Activated T-cell treated with anti-CD3 and anti-CD28 coated beads, Interleukin-2, amount 50 U/mL, for 72 hours (primary cell): ENCODE data around the gene ADPRH. TPM values are rescaled to one million over a fixed set of nuclear protein-coding genes. Genes with fewer than 3 reads are reported as not detected.
"Not testable (repeated sequence)": the region's sequence is repeated elsewhere in the genome, so short reads cannot be mapped to it uniquely, and the experiment has no call there.

Experiments
- ATAC-seq, 2 donors: fragments of 150-1000 bp; cut with Tn5 transposase; replicated peaks in 1 of 2; 2 replicates each; pipeline ENCODE4 v1.10.0; 2021; ENCODE audit warnings: moderate library complexity in 2 of 2, mild to moderate bottlenecking in 1 of 2
- DNase-seq, 2 donors: peaks; one replicate each; pipeline ENCODE4 v3.0.0; 2021 to 2022; ENCODE audit warnings: mixed read lengths in 1 of 2
- H3K27ac Mint-ChIP-seq: one replicate; pipeline ENCODE4 v1.8.0; 2022; ENCODE audit warnings: mild to moderate bottlenecking, moderate library complexity, mixed read lengths
- H3K27me3 Mint-ChIP-seq: one replicate; pipeline ENCODE4 v1.8.0; 2022; ENCODE audit warnings: low read depth, mixed read lengths
- H3K36me3 Mint-ChIP-seq, 2 donors: one replicate each; pipeline ENCODE4 v1.8.0; 2022; ENCODE audit warnings: mixed read lengths in 2 of 2, mild to moderate bottlenecking in 1 of 2; ENCODE audit not compliant: insufficient read depth in 2 of 2
- H3K4me1 Mint-ChIP-seq: one replicate; pipeline ENCODE4 v1.8.0; 2022; ENCODE audit warnings: low read depth, mixed read lengths
- H3K4me3 Mint-ChIP-seq, 2 donors: one replicate each; pipeline ENCODE4 v1.8.0; 2022; ENCODE audit warnings: mild to moderate bottlenecking in 2 of 2, mixed read lengths in 2 of 2, moderate library complexity in 2 of 2
- H3K9me3 Mint-ChIP-seq, 2 donors: one replicate each; pipeline ENCODE4 v1.8.0; 2022; ENCODE audit warnings: mixed read lengths in 2 of 2
- total RNA-seq, 2 donors: library from RNA; stranded (reverse); gene quantifications; one replicate each; pipeline ENCODE4 v1.2.3, GENCODE V29; 2022

Gene ADPRH
- total RNA-seq, 2 donors from 2014 or later, result 6.3 to 13.8 TPM

DNA sequence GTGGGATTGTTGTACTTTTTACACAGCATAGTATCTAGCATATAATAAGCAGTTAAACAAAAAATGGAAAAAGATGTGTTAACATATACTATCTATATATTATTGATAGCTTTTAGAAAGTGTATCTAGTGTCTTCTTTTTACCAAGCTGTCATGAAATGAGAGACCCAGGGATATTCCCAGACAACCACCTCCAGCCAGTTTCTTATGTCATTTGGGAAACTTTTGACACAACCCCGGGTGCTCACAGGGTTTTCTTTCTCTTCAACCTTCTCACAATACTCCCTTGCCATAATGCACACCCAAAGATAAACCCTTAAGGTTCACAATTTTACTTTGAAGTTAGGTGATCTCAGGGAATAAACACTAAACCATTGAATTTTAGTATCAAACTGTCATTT lies 13.6 kb downstream of the ADPRH start:
- Mint-ChIP-seq H3K36me3 (peaks cover 6 to 7% of the 10 kb centered on the region in 2 donors), H3K4me1 (peaks cover 23% of the 10 kb centered on the region), H3K27me3 (peaks cover 41% of the 10 kb centered on the region)

DNA sequence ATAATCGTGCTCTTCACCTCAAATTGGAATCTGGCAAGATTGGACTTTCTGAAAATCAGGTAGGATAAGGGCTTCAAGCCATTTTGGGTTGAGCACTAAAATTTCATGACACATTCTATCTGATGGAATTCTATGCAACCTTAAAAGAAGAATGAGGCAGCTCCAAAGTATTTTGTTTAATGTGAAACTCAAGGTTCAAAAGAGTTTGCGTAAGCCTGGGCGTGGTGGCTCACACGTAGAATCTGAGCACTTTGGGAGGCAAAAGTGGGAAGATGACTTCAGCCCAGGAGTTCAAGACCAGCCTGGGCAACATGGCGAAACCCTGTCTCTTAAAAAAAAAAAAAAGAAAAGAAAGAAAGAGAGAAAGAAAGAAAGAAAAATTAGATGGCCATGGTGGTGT lies 14.8 kb downstream of the ADPRH start:
- Mint-ChIP-seq H3K9me3 (peaks cover 0 to 1% of the 10 kb centered on the region in 2 donors), H3K4me1 (peaks cover 25% of the 10 kb centered on the region), H3K27ac (no peak overlapping the region), H3K4me3 (no peak overlapping the region), H3K27me3 (peaks cover 36% of the 10 kb centered on the region), H3K36me3 (peaks cover 6 to 7% of the 10 kb centered on the region in 2 donors)
- DNase-seq (no peak), ATAC-seq (no peak)

More for the DNA sequence above, 13.6 kb downstream of the ADPRH start:
- ATAC-seq, result no peak
- H3K4me3 Mint-ChIP-seq, result no peak overlapping the region
- H3K27ac Mint-ChIP-seq, result no peak overlapping the region
- peaks cover 0 to 1% of the 10 kb centered on the region in 2 donors for H3K9me3 Mint-ChIP-seq
- DNase-seq, result no peak

DNA sequence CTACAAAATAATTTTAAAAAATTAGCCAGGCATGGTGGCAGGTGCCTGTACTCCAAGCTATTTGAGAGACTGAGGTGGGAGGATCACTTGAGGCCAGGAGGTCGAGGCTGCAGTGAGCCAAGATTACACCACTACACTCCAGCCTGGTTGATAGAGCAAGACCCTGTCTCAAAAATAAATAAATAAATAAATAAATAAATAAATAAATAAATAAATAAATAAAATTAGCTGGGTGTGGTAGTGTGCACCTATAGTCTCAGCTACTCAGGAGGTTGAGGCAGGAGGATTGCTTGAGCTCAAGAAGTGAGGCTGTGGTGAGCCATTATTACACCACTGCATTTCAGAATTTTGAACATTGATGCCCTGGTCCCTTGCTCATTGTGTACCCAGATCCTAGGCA lies 15.6 kb downstream of the ADPRH start:
- peaks cover 28% of the 10 kb centered on the region for H3K27me3 Mint-ChIP-seq

DNA sequence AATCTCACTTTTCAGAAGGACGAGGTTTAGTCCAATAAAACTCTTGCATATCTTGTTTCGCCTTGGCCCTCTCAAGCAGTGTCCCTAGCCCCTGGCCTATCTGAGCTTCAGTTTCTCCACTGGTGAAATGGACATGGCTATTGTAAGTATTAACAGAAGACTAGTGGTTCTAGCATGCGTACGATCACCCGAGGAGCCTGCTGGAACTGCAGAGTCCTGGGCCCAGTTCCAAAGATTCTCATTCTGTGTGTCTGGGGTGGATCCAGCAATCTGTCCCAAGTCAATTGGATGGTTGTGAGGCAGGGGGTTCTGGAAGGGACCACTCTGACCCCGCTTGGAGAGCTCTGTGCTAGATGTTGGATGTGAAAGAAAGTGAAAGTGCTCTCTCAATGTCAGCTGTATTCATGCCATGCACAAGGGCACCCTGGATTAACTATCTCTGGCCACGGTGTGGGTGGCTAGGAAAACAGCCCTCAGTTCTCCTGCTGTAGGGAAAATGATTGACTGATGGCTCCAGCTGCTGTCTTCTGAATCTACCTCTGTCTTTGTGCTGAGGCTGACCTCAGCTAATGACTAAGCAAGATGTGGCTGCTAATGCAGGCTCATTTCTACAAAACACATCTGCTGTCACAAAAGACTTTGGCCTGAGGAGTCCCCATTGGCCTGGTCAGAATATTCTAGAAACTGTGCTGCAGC lies 16.5 kb downstream of the ADPRH start:
- H3K4me1 Mint-ChIP-seq, result peaks cover 20% of the 10 kb centered on the region
- no peak overlapping the region for H3K4me3 Mint-ChIP-seq
- no peak overlapping the region for H3K27ac Mint-ChIP-seq
- peaks cover 22% of the 10 kb centered on the region for H3K27me3 Mint-ChIP-seq
- no peaks in the 10 kb centered on the region for H3K9me3 Mint-ChIP-seq
- ATAC-seq, result no peak
- no peak for DNase-seq
- H3K36me3 Mint-ChIP-seq, result no peaks in the 10 kb centered on the region

More for the DNA sequence above, 15.6 kb downstream of the ADPRH start:
- ATAC-seq, H3K4me3 Mint-ChIP-seq, H3K36me3 Mint-ChIP-seq, H3K9me3 Mint-ChIP-seq, DNase-seq, H3K27ac Mint-ChIP-seq: not testable (repeated sequence)
- H3K4me1 Mint-ChIP-seq, result peaks cover 19% of the 10 kb centered on the region

DNA sequence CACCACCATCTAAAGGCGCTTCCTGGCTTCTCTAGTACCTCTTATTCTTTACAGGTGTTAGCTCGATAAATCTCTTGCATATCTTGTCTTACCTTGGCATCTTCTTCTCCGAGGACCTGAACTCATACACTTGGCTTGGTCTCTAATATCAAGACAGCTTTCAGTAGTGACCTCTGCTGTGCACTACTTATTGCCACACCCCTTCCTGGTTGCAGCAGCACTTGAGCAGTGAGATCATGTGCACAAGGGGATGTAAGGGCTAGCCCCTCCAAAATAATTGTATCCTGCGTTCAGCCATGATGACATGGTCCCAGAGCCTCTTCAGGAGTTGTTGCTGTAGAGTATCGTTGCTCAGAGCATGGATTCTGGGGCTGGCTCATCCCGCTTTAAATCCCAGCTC lies 17.1 kb downstream of the ADPRH start:
- no peak overlapping the region for H3K4me3 Mint-ChIP-seq
- peaks cover 22% of the 10 kb centered on the region for H3K27me3 Mint-ChIP-seq
- H3K36me3 Mint-ChIP-seq, result no peaks in the 10 kb centered on the region
- no peak for ATAC-seq
- no peak for DNase-seq
- peaks cover 27% of the 10 kb centered on the region for H3K4me1 Mint-ChIP-seq
- no peak overlapping the region for H3K27ac Mint-ChIP-seq
- no peaks in the 10 kb centered on the region for H3K9me3 Mint-ChIP-seq

DNA sequence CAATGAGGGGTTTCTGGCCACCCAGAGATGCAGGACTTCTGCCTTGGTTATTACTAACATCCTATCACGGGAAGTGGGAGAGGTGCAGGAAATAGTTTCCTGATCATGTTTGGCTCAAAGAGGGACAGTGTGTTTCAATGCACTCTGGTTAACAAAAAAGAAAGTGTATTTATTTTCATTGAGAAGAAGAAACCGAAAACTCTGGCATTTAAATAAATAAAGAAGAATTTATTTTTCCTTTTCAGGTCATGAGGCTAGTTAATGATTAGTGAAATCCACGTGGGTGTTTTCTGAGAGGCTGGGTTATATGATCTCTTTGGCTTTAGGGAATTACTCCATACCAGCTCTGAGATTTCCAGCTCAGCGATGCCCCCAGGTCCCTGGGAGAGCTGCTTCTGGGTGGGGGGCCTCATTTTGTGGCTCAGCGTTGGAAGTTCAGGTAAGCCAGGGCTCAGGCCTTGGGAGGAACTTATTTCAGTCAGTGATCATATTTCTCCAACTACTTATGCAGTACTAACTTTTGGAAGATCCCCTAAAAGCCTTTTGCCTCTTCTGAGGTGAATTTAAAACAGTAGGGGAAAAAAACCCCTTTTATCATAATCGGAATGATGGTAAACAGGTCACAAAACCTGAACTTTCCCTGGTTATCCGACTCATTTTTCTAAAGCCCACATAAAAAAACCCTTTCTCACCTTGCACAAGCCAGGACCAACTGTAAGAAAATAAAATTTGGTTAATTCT lies 18.4 kb downstream of the ADPRH start, which contains the start of gene PLA1A:
TSS of gene PLA1A (plus strand) at position 338 of the 741 bp plus-strand sequence. CDS start at position 367, 29 bp downstream.
- Mint-ChIP-seq H3K4me3 (peak within 1 kb of the TSS in 1 of 2 donors; percentile 22), H3K27ac (peak within 1 kb of the TSS; percentile 12), H3K4me1 (peaks cover 29% of the 10 kb centered on the region), H3K9me3 (no peaks in the 10 kb centered on the region), H3K27me3 (peaks cover 17% of the 10 kb centered on the region), H3K36me3 (no peaks in the 10 kb centered on the region)
- ATAC-seq, result peak in 1 of 2 donors; percentile 23
- no peak for DNase-seq

DNA sequence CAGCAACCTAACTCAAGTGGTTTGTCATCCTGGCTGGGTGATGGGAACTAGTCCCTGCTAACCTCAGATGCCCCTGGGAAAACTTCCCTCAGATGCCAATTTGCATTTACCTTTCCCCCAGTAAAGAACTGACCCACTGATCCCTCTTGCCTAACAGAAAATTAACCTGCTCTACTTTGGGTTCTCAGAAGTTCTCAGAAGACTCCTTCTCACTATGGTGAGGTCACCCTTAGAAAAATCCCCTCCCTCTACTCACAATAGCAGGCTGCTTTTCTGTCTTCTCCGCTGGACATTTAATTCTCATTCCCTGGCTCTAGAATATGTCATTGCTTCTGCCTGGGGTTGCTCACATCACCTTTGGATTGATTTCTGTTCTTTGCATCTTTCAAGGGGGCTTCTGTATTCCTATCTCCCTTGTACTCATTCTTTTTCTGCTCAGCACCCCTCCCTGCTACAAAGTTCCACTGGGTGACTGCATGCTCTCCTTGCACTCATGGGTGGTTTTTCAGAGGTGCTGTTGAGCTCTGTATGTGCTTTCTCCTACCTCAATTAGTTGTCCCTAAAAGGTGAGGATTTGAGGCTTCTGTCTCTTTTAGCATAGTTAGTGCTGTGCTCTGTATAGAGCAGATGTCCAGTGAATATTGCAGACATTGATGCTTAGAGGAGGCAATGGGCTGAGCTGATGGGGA lies 19.3 kb downstream of the ADPRH start:
- Mint-ChIP-seq H3K27ac (peak overlapping the region; percentile 12), H3K4me1 (peaks cover 29% of the 10 kb centered on the region), H3K27me3 (peaks cover 14% of the 10 kb centered on the region), H3K9me3 (no peaks in the 10 kb centered on the region), H3K4me3 (peak overlapping the region in 1 of 2 donors; percentile 17), H3K36me3 (no peaks in the 10 kb centered on the region)
- peak; percentile 50 to 55 for ATAC-seq
- DNase-seq, result no peak

DNA sequence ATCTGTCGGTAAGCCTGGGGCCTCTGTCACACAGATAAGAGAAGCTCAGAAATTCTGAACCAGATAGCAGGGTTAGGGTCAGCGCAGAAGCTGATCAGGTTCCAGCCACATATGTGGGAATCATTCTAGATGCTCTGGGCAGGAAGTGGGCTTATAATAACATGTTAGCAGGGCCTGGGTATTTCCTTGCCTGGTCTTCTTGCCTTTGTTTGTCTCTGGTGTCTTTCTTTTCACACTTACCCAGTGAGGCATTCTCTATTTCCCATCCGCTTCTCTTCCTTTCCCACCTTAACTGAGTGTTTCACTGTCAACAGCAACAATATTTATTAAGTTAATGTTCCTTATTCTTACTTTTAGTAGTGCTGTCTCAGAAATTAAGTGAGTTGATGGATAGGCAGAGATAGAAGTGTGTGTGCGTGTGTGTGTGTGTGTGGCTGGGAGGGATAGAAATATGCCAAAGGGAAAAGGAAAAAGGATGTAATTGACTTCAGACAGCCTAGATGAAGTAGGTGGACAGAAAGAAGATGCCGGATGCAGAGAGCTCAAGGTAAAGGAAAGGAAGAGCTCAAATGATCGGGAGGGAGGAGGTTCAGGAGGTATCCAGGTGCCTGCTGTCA lies 20.4 kb downstream of the ADPRH start:
- DNase-seq, result no peak
- ATAC-seq, result no peak
- H3K4me3 Mint-ChIP-seq, result no peak overlapping the region
- H3K9me3 Mint-ChIP-seq, result no peaks in the 10 kb centered on the region
- no peaks in the 10 kb centered on the region for H3K36me3 Mint-ChIP-seq
- peaks cover 29% of the 10 kb centered on the region for H3K4me1 Mint-ChIP-seq
- no peak overlapping the region for H3K27ac Mint-ChIP-seq
- H3K27me3 Mint-ChIP-seq, result peaks cover 8% of the 10 kb centered on the region

- no peaks in the 10 kb centered on the region for H3K36me3 Mint-ChIP-seq
- peaks cover 37% of the 10 kb centered on the region for H3K4me1 Mint-ChIP-seq
- peak; percentile 61 for DNase-seq
- H3K27me3 Mint-ChIP-seq, result peaks cover 8% of the 10 kb centered on the region
- ATAC-seq, result peak; percentile 78 to 83
- no peak overlapping the region for H3K4me3 Mint-ChIP-seq
- no peaks in the 10 kb centered on the region for H3K9me3 Mint-ChIP-seq
- H3K27ac Mint-ChIP-seq, result no peak overlapping the region
Measured at GRCh38 chr3:119600732-119601131, 21.4 kb downstream of the ADPRH start.

DNA sequence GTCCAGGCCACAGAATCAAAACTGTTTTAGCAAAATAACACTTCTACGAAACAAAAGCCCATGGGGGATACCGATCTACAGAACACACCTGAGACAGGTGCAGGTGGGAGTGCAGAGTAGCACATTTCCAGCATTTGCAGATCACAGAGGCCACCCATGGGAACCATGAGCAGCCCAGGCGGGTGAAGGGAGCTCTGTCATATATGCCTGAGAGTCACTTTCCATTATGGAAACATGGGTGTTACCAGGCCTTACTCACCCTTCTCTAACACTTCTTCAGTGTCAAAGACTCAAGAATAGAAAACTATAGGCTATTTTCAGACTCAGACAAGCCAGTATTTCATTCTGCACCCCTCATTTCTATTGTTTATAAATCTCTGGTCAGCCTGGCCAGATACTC lies 21.9 kb downstream of the ADPRH start:
- peak; percentile 9 to 20 for DNase-seq
- Mint-ChIP-seq H3K9me3 (no peaks in the 10 kb centered on the region), H3K27ac (no peak overlapping the region), H3K27me3 (peaks cover 8% of the 10 kb centered on the region), H3K4me1 (peaks cover 33% of the 10 kb centered on the region), H3K36me3 (no peaks in the 10 kb centered on the region), H3K4me3 (no peak overlapping the region)
- peak; percentile 58 to 65 for ATAC-seq

DNA sequence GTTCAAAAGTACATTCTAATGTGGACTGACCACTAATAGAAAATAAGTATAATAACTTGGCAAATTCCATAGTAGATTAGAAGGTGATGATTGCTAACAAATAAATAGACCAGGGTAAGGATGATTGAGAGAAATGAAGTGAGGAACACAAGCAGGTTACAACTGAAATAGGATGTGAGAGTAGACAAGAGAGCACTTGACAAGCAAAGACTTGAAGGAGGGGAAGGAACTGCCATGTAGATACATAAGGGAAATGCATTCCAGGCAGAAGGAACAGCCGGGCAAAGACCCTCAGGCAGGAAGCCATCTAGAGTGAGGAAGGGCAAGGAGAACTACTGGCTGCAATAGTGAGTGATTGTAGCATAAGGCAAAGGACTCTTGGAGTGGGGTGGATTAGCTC lies 23.4 kb downstream of the ADPRH start:
- Mint-ChIP-seq H3K9me3 (no peaks in the 10 kb centered on the region), H3K4me3 (no peak overlapping the region), H3K4me1 (peaks cover 28% of the 10 kb centered on the region), H3K27ac (no peak overlapping the region), H3K36me3 (no peaks in the 10 kb centered on the region), H3K27me3 (peaks cover 21% of the 10 kb centered on the region)
- DNase-seq (no peak), ATAC-seq (no peak)

DNA sequence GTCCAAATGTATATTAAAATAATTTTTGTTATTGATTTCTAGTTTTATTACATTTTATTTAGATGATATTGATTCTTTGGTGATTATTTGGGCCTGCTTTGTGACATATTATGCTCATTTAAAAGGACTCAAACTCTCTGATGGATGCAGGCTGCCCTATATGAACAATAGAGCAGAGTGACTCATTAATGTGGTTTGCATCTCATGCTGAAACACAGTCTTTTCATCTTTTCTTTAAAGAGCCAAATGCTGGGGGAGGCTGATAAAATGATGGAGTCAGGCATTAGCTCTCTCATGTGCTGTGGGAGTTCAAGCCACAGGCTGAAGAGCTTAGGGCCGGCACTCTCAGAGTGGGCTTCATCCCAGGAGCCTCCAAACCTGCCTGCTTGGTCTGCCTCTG lies 25.6 kb downstream of the ADPRH start:
- DNase-seq, result peak; percentile 7 to 9
- Mint-ChIP-seq H3K27me3 (peaks cover 35% of the 10 kb centered on the region), H3K9me3 (no peaks in the 10 kb centered on the region), H3K4me1 (peaks cover 21% of the 10 kb centered on the region), H3K36me3 (no peaks in the 10 kb centered on the region), H3K27ac (no peak overlapping the region), H3K4me3 (no peak overlapping the region)
- peak; percentile 71 to 78 for ATAC-seq
